ENCODE data around the gene KBTBD8. TPM values are rescaled to one million over a fixed set of nuclear protein-coding genes. Genes with fewer than 3 reads are reported as not detected.
A peak's percentile ranks its signal among the peaks of the same experiment; 100 is the strongest.

Gene KBTBD8
- total and polyA plus RNA-seq, 4 donors = 3.0 to 17.1 (median 4.0) TPM

DNA sequence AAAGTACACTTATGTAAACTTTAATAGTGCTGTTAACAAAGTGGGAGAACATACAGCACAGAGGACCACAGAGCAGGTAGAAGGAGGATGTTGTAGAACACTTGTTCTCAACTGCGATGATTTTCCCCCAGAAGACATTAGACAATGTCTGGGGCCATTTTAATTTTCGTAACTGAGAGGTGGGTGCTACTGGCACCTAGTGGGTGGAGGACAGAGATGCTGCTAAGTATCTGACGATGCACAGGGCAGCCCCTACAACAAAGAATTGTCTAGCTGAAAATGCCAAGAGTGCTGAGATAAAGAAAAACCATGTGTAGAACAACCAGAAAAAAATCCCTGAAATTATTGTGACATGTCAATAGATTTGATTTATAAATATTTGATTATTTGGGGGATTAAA is 5.0 kb upstream of the KBTBD8 start:
- no peak for DNase-seq (ENCODE audit: low read depth in 4 of 6, low spot score in 6 of 6)
- WGBS (ENCODE audit: insufficient coverage) = 100% methylated on average over 1 of the region's 3 CpGs

DNA sequence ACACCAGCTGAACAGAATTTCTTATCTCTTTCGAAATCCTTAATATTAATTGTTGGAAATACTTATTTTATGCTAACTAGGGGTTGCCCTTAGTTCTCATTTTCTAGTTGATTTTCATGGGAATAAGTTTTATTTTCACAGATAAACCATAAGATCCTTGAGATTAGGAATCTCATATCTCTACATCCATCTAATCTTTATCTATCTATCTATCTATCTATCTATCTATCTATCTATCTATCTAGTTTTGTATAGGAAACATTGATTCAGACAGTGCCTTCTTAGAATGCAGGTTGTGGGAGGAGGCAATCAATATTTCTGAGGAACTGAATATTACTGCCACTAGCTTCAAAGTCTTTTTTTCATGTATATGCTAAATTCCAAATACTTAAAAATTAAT is 3.5 kb upstream of the KBTBD8 start:
- WGBS (ENCODE audit: insufficient coverage) = no CpG with 5 or more reads among the region's 1 CpG
- Histone ChIP-seq H3K36me3 (ENCODE audit: control insufficient read depth, insufficient read depth, low read length) (no peaks in the 10 kb centered on the region), H3K4me1 (ENCODE audit: control insufficient read depth, insufficient read depth, low read length) (peaks cover 6% of the 10 kb centered on the region), H3K9me3 (ENCODE audit: control insufficient read depth, insufficient read depth, low read length) (no peaks in the 10 kb centered on the region), H3K4me3 (ENCODE audit: low read depth, low read length) (no peak overlapping the region), H3K27me3 (ENCODE audit: control insufficient read depth, insufficient read depth, low read length) (no peaks in the 10 kb centered on the region), H3K27ac (ENCODE audit: low read depth, low read length) (no peak overlapping the region)
- no peak for DNase-seq (ENCODE audit: low read depth in 4 of 6, low spot score in 6 of 6)

More for the DNA sequence above, 5.0 kb upstream of the KBTBD8 start:
- no peak overlapping the region for H3K27ac ChIP-seq (ENCODE audit: low read depth, low read length)
- no peak overlapping the region for H3K4me3 ChIP-seq (ENCODE audit: low read depth, low read length)
- peaks cover 6% of the 10 kb centered on the region for H3K4me1 ChIP-seq (ENCODE audit: control insufficient read depth, insufficient read depth, low read length)
- no peaks in the 10 kb centered on the region for H3K9me3 ChIP-seq (ENCODE audit: control insufficient read depth, insufficient read depth, low read length)
- H3K27me3 ChIP-seq (ENCODE audit: control insufficient read depth, insufficient read depth, low read length) = no peaks in the 10 kb centered on the region
- H3K36me3 ChIP-seq (ENCODE audit: control insufficient read depth, insufficient read depth, low read length) = no peaks in the 10 kb centered on the region

DNA sequence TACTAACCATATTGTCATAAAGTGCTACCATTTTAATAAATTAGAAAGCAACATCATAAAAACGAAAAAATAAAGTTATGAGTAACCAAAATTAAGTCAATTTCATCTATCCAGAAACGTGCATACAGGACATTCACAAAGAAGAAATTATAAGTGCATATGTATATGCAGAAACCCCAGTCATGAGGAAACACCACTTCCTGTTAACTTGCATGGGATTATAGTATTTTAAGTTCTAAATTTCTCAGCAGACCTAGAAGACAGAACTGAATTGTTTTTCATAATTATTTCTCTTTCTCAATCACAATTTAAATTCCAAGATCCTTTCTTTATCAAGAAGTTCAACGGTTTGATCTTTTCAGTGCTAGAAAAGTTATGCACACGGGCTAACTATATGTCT is 1.4 kb upstream of the KBTBD8 start:
- no peaks in the 10 kb centered on the region for H3K36me3 ChIP-seq (ENCODE audit: control insufficient read depth, insufficient read depth, low read length)
- peaks cover 6% of the 10 kb centered on the region for H3K4me1 ChIP-seq (ENCODE audit: control insufficient read depth, insufficient read depth, low read length)
- no peak overlapping the region for H3K27ac ChIP-seq (ENCODE audit: low read depth, low read length)
- H3K27me3 ChIP-seq (ENCODE audit: control insufficient read depth, insufficient read depth, low read length) = no peaks in the 10 kb centered on the region
- DNase-seq (ENCODE audit: low read depth in 4 of 6, low spot score in 6 of 6) = no peak
- H3K4me3 ChIP-seq (ENCODE audit: low read depth, low read length) = no peak overlapping the region
- WGBS (ENCODE audit: insufficient coverage) = no CpG with 5 or more reads among the region's 4 CpGs
- H3K9me3 ChIP-seq (ENCODE audit: control insufficient read depth, insufficient read depth, low read length) = no peaks in the 10 kb centered on the region

DNA sequence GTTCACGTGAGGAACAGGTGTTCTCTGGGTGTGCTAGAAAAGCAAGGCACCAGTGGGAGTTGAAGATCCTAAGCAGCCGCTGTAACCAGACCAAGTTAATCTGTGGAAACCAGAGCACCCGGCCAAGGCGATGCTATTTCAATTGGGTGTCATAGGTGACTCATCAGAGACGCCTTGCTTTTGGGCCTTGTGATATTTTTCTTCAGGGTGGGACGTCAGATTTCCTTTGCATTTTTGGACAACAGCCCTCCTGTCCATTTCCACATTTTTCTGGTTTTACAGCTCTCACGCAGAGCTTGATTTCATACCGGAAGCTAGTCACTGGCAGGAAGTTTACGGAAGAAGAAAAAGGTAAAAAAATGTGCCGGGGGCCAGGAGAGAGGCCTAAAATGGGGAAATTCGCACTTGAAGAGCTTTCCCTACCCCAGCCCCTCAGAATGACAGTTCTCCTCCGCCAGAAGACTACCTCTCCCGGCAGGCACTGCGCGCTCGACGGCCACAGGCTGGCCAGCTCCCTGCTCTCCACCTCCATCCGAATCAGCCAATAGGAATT is 471 bp upstream of the KBTBD8 start:
- Histone ChIP-seq H3K4me1 (ENCODE audit: control insufficient read depth, insufficient read depth, low read length) (peaks cover 6% of the 10 kb centered on the region), H3K36me3 (ENCODE audit: control insufficient read depth, insufficient read depth, low read length) (no peaks in the 10 kb centered on the region), H3K4me3 (ENCODE audit: low read depth, low read length) (peak overlapping the region; percentile 46), H3K9me3 (ENCODE audit: control insufficient read depth, insufficient read depth, low read length) (no peaks in the 10 kb centered on the region), H3K27me3 (ENCODE audit: control insufficient read depth, insufficient read depth, low read length) (no peaks in the 10 kb centered on the region), H3K27ac (ENCODE audit: low read depth, low read length) (peak overlapping the region; percentile 18)
- peak in 1 of 6 donors; percentile 7 for DNase-seq (ENCODE audit: low read depth in 4 of 6, low spot score in 6 of 6)
- 0% methylated on average over 10 of the region's 18 CpGs for WGBS (ENCODE audit: insufficient coverage)

DNA sequence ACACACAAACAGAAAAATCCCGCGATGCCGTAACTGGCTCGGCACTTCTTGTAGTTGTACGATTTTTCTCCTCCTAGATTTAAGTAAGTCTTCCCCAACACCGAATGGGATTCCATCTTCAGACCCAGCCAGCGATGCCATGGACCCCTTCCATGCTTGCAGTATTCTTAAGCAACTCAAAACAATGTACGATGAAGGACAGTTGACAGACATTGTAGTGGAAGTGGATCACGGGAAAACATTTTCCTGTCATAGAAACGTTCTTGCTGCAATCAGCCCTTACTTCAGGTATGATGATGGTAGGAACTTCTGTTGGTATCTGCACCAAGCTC is 763 bp downstream of the KBTBD8 start:
- Histone ChIP-seq H3K9me3 (ENCODE audit: control insufficient read depth, insufficient read depth, low read length) (no peaks in the 10 kb centered on the region), H3K27ac (ENCODE audit: low read depth, low read length) (peak overlapping the region; percentile 78), H3K27me3 (ENCODE audit: control insufficient read depth, insufficient read depth, low read length) (no peaks in the 10 kb centered on the region), H3K36me3 (ENCODE audit: control insufficient read depth, insufficient read depth, low read length) (no peaks in the 10 kb centered on the region), H3K4me1 (ENCODE audit: control insufficient read depth, insufficient read depth, low read length) (peaks cover 6% of the 10 kb centered on the region), H3K4me3 (ENCODE audit: low read depth, low read length) (peak overlapping the region; percentile 82)
- no CpG with 5 or more reads among the region's 10 CpGs for WGBS (ENCODE audit: insufficient coverage)
- peak in 2 of 6 donors; percentile 11 to 31 for DNase-seq (ENCODE audit: low read depth in 4 of 6, low spot score in 6 of 6)

DNA sequence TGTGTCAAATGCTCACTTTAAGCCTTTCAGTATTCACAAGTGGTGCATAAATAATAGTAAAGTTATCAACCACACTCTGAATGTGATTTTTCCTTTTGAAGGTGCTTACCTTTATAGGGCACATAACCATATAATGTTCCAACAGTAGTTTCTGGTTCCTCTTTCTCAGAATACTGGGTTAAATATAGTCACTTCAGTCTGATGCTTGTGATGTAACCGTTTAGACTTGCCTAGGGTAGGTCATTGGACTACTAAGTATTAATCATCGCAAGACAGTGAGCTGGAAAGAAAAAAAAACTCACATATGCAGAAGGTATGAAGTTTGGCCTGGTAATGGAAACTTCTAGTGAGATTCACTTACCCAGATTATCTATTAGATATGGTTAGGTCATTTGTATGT is 1.9 kb downstream of the KBTBD8 start:
- no peak overlapping the region for H3K4me3 ChIP-seq (ENCODE audit: low read depth, low read length)

DNA sequence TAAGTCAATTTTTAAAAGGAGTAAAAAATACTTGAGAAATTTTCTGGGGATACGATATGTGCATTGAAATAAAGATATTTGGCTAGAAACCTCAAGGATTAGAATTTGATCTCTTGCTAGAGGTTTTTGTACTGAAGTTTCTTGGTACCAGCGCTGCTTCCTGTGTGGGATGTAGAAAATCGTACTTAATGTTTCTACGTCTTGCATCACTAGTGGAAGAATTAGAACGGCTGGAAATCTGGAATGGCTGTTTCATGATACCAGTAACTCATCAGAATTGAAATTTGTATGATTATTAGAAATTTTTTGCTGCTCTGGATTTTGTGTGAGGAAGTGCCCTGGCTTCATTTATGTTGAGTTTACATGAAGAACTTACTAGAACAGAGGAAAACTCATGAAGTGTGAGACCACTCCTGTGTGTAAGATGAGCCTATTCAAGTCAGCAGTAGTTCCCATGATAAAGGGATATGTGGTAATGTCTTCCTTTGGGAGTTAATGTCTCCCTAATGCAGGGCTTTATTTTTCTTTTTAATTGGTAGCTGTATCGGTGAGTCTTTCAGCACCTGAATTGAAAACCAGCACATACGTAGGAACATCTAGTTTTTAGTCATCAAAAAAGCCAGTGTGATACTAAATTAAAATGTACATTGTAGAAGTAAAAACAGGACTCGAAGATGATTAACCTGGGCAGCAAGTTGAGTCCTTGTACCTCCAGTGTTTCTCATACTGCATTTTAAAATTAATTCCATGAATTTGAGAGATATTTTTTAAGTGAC is 3.2 kb downstream of the KBTBD8 start:
- no peaks in the 10 kb centered on the region for H3K9me3 ChIP-seq (ENCODE audit: control insufficient read depth, insufficient read depth, low read length)
- H3K4me3 ChIP-seq (ENCODE audit: low read depth, low read length) = no peak overlapping the region
- H3K27ac ChIP-seq (ENCODE audit: low read depth, low read length) = no peak overlapping the region
- peaks cover 6% of the 10 kb centered on the region for H3K4me1 ChIP-seq (ENCODE audit: control insufficient read depth, insufficient read depth, low read length)
- no peaks in the 10 kb centered on the region for H3K36me3 ChIP-seq (ENCODE audit: control insufficient read depth, insufficient read depth, low read length)
- no peak for DNase-seq (ENCODE audit: low read depth in 4 of 6, low spot score in 6 of 6)
- H3K27me3 ChIP-seq (ENCODE audit: control insufficient read depth, insufficient read depth, low read length) = no peaks in the 10 kb centered on the region
- WGBS (ENCODE audit: insufficient coverage) = 100% methylated on average over 1 of the region's 8 CpGs

More for the DNA sequence above, 1.9 kb downstream of the KBTBD8 start:
- no peak for DNase-seq (ENCODE audit: low read depth in 4 of 6, low spot score in 6 of 6)
- 80% methylated on average over 2 of the region's 2 CpGs for WGBS (ENCODE audit: insufficient coverage)
- Histone ChIP-seq H3K27ac (ENCODE audit: low read depth, low read length) (no peak overlapping the region), H3K27me3 (ENCODE audit: control insufficient read depth, insufficient read depth, low read length) (no peaks in the 10 kb centered on the region), H3K36me3 (ENCODE audit: control insufficient read depth, insufficient read depth, low read length) (no peaks in the 10 kb centered on the region), H3K4me1 (ENCODE audit: control insufficient read depth, insufficient read depth, low read length) (peaks cover 6% of the 10 kb centered on the region), H3K9me3 (ENCODE audit: control insufficient read depth, insufficient read depth, low read length) (no peaks in the 10 kb centered on the region)

DNA sequence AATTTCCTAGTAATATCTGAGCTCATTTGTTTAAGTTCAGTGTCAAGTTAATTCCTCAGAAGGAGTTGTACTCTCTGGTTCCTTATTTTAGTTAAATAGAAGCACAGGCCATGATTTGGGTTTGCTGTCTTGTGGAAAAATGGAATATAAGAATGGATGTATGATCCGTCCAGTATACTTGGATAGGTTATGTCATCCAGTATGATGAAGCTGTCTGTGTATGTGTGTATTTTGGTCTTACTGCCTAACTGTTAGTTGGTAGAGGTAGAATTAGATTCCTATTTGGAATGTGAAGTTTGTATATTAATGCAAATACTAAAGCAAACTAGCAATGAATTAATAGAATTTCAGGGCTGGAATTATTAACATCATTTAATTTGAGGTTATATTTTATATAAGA is 7.9 kb downstream of the KBTBD8 start:
- Histone ChIP-seq H3K9me3 (ENCODE audit: control insufficient read depth, insufficient read depth, low read length) (no peaks in the 10 kb centered on the region), H3K36me3 (ENCODE audit: control insufficient read depth, insufficient read depth, low read length) (no peaks in the 10 kb centered on the region), H3K4me1 (ENCODE audit: control insufficient read depth, insufficient read depth, low read length) (no peaks in the 10 kb centered on the region), H3K27ac (ENCODE audit: low read depth, low read length) (no peak overlapping the region), H3K4me3 (ENCODE audit: low read depth, low read length) (no peak overlapping the region), H3K27me3 (ENCODE audit: control insufficient read depth, insufficient read depth, low read length) (no peaks in the 10 kb centered on the region)
- no peak for DNase-seq (ENCODE audit: low read depth in 4 of 6, low spot score in 6 of 6)
- 86% methylated on average over 1 of the region's 1 CpG for WGBS (ENCODE audit: insufficient coverage)

DNA sequence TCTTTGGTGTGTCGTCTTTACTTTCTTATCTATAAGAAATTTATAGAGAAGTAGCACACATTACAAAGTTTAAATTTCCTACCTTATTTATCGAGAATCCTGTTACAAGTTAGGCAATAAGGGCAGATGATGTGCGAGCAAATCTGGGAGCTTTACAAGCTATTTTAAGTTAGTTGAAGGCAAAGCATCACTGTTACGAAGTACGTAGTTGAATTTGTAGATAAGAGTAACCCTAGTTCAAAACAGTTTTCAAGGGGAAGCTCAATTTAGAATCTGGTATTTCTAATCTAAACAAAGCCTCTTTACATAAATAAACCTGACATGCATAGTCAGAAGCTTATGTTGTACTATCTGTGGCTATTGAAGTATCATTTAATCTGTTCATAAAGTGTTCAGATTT is 8.4 kb downstream of the KBTBD8 start:
- Histone ChIP-seq H3K9me3 (ENCODE audit: control insufficient read depth, insufficient read depth, low read length) (no peaks in the 10 kb centered on the region), H3K4me1 (ENCODE audit: control insufficient read depth, insufficient read depth, low read length) (no peaks in the 10 kb centered on the region), H3K4me3 (ENCODE audit: low read depth, low read length) (no peak overlapping the region), H3K27me3 (ENCODE audit: control insufficient read depth, insufficient read depth, low read length) (no peaks in the 10 kb centered on the region), H3K36me3 (ENCODE audit: control insufficient read depth, insufficient read depth, low read length) (no peaks in the 10 kb centered on the region), H3K27ac (ENCODE audit: low read depth, low read length) (no peak overlapping the region)
- DNase-seq (ENCODE audit: low read depth in 4 of 6, low spot score in 6 of 6) = no peak
- WGBS (ENCODE audit: insufficient coverage) = no CpG with 5 or more reads among the region's 5 CpGs

DNA sequence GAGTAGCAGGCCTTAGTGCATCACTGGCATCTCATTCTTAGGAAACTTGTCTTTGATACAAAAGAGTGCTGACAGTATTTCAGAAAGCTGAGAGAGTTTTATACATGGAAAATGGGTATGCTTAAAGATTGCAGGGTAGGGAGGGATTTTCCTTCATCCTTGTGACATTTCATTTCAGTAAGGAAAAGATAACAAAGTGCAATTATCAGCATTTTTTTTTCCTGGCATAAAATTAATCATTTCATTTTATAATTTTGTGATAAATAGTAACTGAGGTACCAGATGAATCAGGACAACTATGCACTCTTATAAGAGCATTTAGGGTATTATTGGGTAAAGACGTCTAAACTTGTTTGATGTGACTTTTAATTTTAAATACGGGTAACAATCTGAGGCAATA is 10.3 kb downstream of the KBTBD8 start:
- no CpG with 5 or more reads among the region's 2 CpGs for WGBS (ENCODE audit: insufficient coverage)
- Histone ChIP-seq H3K9me3 (ENCODE audit: control insufficient read depth, insufficient read depth, low read length) (no peaks in the 10 kb centered on the region), H3K4me1 (ENCODE audit: control insufficient read depth, insufficient read depth, low read length) (no peaks in the 10 kb centered on the region), H3K4me3 (ENCODE audit: low read depth, low read length) (no peak overlapping the region), H3K36me3 (ENCODE audit: control insufficient read depth, insufficient read depth, low read length) (no peaks in the 10 kb centered on the region), H3K27me3 (ENCODE audit: control insufficient read depth, insufficient read depth, low read length) (no peaks in the 10 kb centered on the region), H3K27ac (ENCODE audit: low read depth, low read length) (no peak overlapping the region)
- no peak for DNase-seq (ENCODE audit: low read depth in 4 of 6, low spot score in 6 of 6)
